Right lobe of liver (tissue), 6 donors: ENCODE results near the gene TUBB2B. TPM values are rescaled to one million over a fixed set of nuclear protein-coding genes. Genes with fewer than 3 reads are reported as not detected.

Source experiments
- ATAC-seq, 4 donors: fragments of 200-7000 bp; cut with Tn5 transposase; one replicate each; pipeline ENCODE4 v1.9.1; 2020; ENCODE audit warnings: mild to moderate bottlenecking in 4 of 4, moderate library complexity in 4 of 4
- DNase-seq, 3 donors: peaks; one replicate each; pipeline ENCODE4 v3.0.0-alpha.2; 2020
- H3K27ac ChIP-seq, 3 donors: fragments of 200-600 bp; one replicate each; pipeline ENCODE4 v1.8.0; 2022
- H3K27me3 ChIP-seq, 2 donors: fragments of 200-600 bp; one replicate each; pipeline ENCODE4 v1.8.0; 2022
- H3K36me3 ChIP-seq, 4 donors: fragments of 200-600 bp; sonication (generic) in 1 of 4; one replicate each; pipeline versions ENCODE4 v1.5.1 to v1.8.0; 2017 to 2022; ENCODE audit warnings: control low read depth in 1 of 4
- H3K4me1 ChIP-seq, 4 donors: fragments of 200-600 bp; sonication (generic) in 1 of 4; one replicate each; pipeline versions ENCODE4 v1.5.1 to v1.8.0; 2017 to 2022; ENCODE audit warnings: control low read depth in 1 of 4
- H3K4me3 ChIP-seq, 3 donors: fragments of 200-600 bp; one replicate each; pipeline ENCODE4 v1.8.0; 2022
- H3K9me3 ChIP-seq, 4 donors: fragments of 200-600 bp; sonication (generic) in 1 of 4; one replicate each; pipeline versions ENCODE4 v1.5.1 to v1.8.0; 2017 to 2022; ENCODE audit warnings: control low read depth in 1 of 4
- POLR2A ChIP-seq: fragments of 450-650 bp; IDR thresholded peaks from one replicate; pipeline ENCODE4 v1.6.1; 2017; ENCODE audit warnings: antibody characterized with exemption, mild to moderate bottlenecking
- WGBS: methylation state at CpG from one replicate; pipeline ENCODE4 v1.1.6; 2018; ENCODE audit warnings: low coverage, low lambda C conversion rate; ENCODE audit not compliant: insufficient coverage; ENCODE audit errors: missing lambda C conversion rate; 5-methylcytosine and 5-hydroxymethylcytosine counted together
- intact Hi-C, 2 donors: fragments of 100-400 bp; cut with DNase I; formaldehyde crosslinking; loops; one replicate each; pipeline versions ENCODE4 v1.11.2 to v1.14.1; 2022
- total RNA-seq, 6 experiments: library from RNA; depleted of rRNA in 2 of 6; stranded (reverse); fragments of >200 nt in 2 of 6; fragmentation: NEBNext Ultra II Directional in 3 of 6; extraction: Animal tissue kit (Norgen Biotek cat#: 25700) in 3 of 6; gene quantifications; one replicate each; pipeline versions ENCODE4 v1.1.0 to v1.2.4, GENCODE V29; 2016 to 2023
- TF ChIP-seq, protein P1 (sequence below), 4 donors: fragments of 200-600 bp in 3 of 4; fragments of 450-650 bp in 1 of 4; IDR thresholded peaks; one replicate each; pipeline versions ENCODE4 v1.5.1 to v1.8.0; 2016 to 2022; ENCODE audit warnings: antibody characterized with exemption in 4 of 4, mild to moderate bottlenecking in 2 of 4
- donor health status: DM: no; HTN: yes; CAD: no.
- donor health status: DM: no; HTN: no; CAD: no.
- donor health status: DM: no; HTN: no; CAD: no.
- donor health status: DM: no; HTN: yes; CAD: no.
- donor health status: DM: no; HTN: yes; CAD: no.

Gene TUBB2B
- total RNA-seq, 6 experiments from 2014 or later, result 1.0 to 3.9 (median 2.5) TPM

DNA sequence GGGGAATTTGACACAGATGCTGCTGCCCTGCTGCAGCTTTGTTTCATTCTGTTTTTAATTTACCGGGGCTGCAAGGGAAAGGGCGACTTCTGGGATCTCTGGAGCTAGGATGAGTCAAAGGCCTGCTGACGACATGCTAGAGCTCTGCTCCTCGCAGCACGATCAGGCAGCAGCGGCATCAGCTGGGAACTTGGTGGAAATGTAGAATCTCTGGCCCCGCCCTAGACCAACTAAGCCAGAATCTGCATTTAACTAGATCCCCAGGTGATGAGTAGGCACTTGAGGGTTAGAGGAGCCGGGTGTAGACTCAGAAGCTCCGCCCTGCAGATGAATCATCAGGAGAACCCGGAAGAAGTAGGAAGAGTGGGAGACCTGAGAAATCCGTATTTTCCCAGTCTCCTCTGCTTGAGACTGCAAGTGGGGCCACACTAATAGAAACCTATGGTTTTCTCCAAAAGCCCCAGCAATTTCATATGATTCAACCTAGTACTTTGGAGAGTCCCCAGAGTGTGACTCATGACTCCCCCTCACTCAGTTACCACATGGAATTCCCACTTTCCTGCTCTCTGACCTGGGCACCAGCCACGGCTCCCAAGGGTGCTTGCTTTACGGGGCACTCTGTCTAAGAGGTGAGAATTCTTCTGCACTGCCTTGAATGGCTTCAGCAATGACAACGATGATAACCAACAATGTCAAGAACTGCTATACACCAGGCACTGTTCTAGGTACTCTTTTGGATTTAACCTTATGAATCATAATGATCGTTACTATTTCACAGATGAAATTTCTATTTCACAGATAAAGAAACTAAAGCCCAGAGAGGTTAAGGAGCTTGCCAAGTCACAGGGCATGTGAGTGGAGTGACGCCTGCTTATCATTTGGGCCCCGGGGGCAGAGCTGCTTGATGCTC lies 18.1 kb downstream of the TUBB2B start:
- H3K27ac ChIP-seq, result no peak overlapping the region
- DNase-seq (no peak), ATAC-seq (peak in 1 of 4 donors; percentile 45)
- H3K4me3 ChIP-seq, result no peak overlapping the region
- intact Hi-C loops, result no loop called here
- TF ChIP-seq, protein P1, sequence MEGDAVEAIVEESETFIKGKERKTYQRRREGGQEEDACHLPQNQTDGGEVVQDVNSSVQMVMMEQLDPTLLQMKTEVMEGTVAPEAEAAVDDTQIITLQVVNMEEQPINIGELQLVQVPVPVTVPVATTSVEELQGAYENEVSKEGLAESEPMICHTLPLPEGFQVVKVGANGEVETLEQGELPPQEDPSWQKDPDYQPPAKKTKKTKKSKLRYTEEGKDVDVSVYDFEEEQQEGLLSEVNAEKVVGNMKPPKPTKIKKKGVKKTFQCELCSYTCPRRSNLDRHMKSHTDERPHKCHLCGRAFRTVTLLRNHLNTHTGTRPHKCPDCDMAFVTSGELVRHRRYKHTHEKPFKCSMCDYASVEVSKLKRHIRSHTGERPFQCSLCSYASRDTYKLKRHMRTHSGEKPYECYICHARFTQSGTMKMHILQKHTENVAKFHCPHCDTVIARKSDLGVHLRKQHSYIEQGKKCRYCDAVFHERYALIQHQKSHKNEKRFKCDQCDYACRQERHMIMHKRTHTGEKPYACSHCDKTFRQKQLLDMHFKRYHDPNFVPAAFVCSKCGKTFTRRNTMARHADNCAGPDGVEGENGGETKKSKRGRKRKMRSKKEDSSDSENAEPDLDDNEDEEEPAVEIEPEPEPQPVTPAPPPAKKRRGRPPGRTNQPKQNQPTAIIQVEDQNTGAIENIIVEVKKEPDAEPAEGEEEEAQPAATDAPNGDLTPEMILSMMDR (IDR thresholded peaks at IDR 0.05), result no peak
- no peak for TF ChIP-seq POLR2A
- no peaks in the 10 kb centered on the region for H3K4me1 ChIP-seq
- H3K27me3 ChIP-seq, result no peaks in the 10 kb centered on the region
- no peaks in the 10 kb centered on the region for H3K9me3 ChIP-seq
- WGBS, result 57% methylated on average over 14 of the region's 17 CpGs
- H3K36me3 ChIP-seq, result no peaks in the 10 kb centered on the region

DNA sequence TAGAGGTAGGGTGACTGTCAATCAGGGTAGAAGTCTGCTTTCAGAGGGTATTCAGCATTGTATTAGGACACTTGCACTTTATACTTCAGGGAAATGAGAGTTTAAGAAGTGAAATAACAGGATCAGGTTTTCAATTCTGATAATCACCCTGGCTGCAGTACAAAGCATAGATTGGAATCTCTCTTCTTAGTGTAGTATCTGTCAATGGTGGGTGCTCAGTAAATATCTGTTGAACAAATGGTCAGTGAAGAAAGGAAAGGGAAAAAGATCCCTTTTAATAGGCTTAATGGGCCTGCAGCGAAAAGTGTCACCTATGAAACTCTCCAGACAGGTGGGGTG lies 18.7 kb downstream of the TUBB2B start:
- intact Hi-C loops, result no loop called here
- no peak overlapping the region for H3K27ac ChIP-seq
- no peak for TF ChIP-seq POLR2A
- TF ChIP-seq, protein P1 (IDR thresholded peaks at IDR 0.05), result no peak
- DNase-seq (no peak), ATAC-seq (no peak)
- H3K4me3 ChIP-seq, result no peak overlapping the region
- no peaks in the 10 kb centered on the region for H3K27me3 ChIP-seq
- H3K4me1 ChIP-seq, result no peaks in the 10 kb centered on the region
- WGBS, result 83% methylated on average over 1 of the region's 1 CpG
- H3K9me3 ChIP-seq, result no peaks in the 10 kb centered on the region
- no peaks in the 10 kb centered on the region for H3K36me3 ChIP-seq

- Histone ChIP-seq H3K36me3 (no peaks in the 10 kb centered on the region), H3K4me3 (no peak overlapping the region), H3K27me3 (no peaks in the 10 kb centered on the region), H3K4me1 (no peaks in the 10 kb centered on the region), H3K27ac (no peak overlapping the region), H3K9me3 (no peaks in the 10 kb centered on the region)
- no peak for TF ChIP-seq POLR2A
- TF ChIP-seq, protein P1 (IDR thresholded peaks at IDR 0.05), result no peak
- intact Hi-C loops, result no loop called here
- DNase-seq (no peak), ATAC-seq (no peak)
- WGBS, result 68% methylated on average over 14 of the region's 14 CpGs
Measured at GRCh38 chr6:3208098-3208774, 19.2 kb downstream of the TUBB2B start.

- TF ChIP-seq, protein P1 (IDR thresholded peaks at IDR 0.05), result no peak
- no peak for TF ChIP-seq POLR2A
- Histone ChIP-seq H3K9me3 (no peaks in the 10 kb centered on the region), H3K27ac (no peak overlapping the region), H3K36me3 (no peaks in the 10 kb centered on the region), H3K27me3 (no peaks in the 10 kb centered on the region), H3K4me3 (no peak overlapping the region), H3K4me1 (no peaks in the 10 kb centered on the region)
- no peak for ATAC-seq
- no peak for DNase-seq
- intact Hi-C loops, result no loop called here
- 64% methylated on average over 4 of the region's 7 CpGs for WGBS
Measured at GRCh38 chr6:3206339-3207015, 21.0 kb downstream of the TUBB2B start.
